ENCODE data around the gene ABCB11.

DNA sequence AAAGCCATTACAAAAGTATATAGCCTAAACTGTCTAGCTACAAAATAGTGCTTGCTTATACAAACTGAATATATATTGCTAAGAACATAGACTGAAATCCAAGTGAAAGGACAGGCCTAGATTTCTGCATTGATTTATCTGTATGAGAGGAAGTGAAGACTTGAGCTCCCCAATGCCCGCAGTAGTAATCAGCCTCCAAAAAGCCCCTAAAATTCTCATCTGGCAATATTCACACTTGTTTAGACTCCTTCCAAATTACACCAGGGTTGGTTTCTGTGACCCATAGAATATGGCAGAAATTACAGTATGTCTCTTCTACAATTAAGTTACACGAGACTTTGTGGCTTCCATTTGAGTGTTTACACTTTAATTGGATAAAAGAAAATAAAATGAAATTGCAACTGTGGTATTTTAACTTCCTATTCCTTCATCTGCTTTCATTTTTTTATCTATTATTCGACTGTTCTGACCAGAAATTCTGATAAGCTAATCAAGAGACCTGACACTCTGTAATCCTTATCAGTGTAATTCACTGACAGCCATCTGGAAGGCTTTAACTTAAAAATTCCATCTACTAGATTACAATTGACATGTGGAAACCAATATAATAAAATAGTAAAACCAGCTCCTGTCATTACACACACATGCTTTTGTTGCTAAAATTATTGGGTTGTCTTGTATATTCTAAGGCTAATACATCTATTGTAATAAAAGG lies 21.1 kb downstream of the ABCB11 start:
- TF ChIP-seq, protein P1, sequence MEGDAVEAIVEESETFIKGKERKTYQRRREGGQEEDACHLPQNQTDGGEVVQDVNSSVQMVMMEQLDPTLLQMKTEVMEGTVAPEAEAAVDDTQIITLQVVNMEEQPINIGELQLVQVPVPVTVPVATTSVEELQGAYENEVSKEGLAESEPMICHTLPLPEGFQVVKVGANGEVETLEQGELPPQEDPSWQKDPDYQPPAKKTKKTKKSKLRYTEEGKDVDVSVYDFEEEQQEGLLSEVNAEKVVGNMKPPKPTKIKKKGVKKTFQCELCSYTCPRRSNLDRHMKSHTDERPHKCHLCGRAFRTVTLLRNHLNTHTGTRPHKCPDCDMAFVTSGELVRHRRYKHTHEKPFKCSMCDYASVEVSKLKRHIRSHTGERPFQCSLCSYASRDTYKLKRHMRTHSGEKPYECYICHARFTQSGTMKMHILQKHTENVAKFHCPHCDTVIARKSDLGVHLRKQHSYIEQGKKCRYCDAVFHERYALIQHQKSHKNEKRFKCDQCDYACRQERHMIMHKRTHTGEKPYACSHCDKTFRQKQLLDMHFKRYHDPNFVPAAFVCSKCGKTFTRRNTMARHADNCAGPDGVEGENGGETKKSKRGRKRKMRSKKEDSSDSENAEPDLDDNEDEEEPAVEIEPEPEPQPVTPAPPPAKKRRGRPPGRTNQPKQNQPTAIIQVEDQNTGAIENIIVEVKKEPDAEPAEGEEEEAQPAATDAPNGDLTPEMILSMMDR (IDR thresholded peaks at IDR 0.05): no peak
- TF ChIP-seq POLR2A (IDR thresholded peaks at IDR 0.05): no peak
